Measurements from ENCODE around the gene TMEM209.
"Not testable (repeated sequence)": the region's sequence is repeated elsewhere in the genome, so short reads cannot be mapped to it uniquely, and the experiment has no call there.

TMEM209 gene

DNA sequence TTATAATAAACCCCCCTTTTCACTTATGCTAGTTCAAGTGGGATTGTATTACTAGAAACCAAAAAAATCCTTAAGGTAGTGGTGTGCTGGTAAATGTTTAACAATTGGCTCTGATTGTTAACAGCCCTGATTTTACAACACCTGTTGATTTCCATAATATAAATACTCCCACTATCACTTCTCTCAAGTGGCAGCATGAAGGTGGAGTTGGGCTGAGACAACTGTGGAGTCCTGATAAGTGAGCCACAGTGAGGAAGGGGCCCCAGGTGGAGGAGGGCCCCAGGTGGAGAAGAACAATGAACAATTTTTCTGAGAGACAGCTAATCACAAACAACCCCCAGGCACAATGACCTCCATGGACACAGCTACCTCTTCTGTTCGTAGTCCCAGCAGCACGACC, 28.9 kb upstream of the TMEM209 start:
- H3K4me3 ChIP-seq (ENCODE audit: low read depth, low read length) = no peak overlapping the region
- TF ChIP-seq, protein P1, sequence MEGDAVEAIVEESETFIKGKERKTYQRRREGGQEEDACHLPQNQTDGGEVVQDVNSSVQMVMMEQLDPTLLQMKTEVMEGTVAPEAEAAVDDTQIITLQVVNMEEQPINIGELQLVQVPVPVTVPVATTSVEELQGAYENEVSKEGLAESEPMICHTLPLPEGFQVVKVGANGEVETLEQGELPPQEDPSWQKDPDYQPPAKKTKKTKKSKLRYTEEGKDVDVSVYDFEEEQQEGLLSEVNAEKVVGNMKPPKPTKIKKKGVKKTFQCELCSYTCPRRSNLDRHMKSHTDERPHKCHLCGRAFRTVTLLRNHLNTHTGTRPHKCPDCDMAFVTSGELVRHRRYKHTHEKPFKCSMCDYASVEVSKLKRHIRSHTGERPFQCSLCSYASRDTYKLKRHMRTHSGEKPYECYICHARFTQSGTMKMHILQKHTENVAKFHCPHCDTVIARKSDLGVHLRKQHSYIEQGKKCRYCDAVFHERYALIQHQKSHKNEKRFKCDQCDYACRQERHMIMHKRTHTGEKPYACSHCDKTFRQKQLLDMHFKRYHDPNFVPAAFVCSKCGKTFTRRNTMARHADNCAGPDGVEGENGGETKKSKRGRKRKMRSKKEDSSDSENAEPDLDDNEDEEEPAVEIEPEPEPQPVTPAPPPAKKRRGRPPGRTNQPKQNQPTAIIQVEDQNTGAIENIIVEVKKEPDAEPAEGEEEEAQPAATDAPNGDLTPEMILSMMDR (IDR thresholded peaks at IDR 0.05; ENCODE audit: control insufficient read depth, extremely low read depth, insufficient read depth) = no peak
- DNase-seq (ENCODE audit: low read depth) = no peak

DNA sequence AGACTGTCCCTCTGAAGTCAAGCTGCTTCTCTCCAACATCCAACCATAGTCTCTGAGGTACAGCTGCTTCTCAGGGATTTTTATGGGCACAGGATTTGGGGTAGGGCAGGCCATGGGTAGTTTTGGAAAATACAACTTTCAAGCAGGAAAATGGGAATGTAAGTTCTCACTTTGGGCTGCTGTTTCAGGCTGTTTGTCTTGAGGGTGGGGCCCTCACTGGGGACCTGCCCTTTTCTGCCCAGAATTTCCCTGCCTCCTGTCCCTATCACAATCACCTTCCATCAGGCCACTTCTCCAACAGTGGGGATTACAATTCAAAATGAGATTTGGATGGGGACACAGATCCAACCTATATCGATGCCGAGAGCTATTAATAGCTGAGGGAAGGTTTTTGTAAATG, 27.0 kb upstream of the TMEM209 start:
- TF ChIP-seq, protein P1 (IDR thresholded peaks at IDR 0.05; ENCODE audit: control insufficient read depth, extremely low read depth, insufficient read depth) = no peak
- no peak overlapping the region for H3K4me3 ChIP-seq (ENCODE audit: low read depth, low read length)
- DNase-seq (ENCODE audit: low read depth) = no peak

DNA sequence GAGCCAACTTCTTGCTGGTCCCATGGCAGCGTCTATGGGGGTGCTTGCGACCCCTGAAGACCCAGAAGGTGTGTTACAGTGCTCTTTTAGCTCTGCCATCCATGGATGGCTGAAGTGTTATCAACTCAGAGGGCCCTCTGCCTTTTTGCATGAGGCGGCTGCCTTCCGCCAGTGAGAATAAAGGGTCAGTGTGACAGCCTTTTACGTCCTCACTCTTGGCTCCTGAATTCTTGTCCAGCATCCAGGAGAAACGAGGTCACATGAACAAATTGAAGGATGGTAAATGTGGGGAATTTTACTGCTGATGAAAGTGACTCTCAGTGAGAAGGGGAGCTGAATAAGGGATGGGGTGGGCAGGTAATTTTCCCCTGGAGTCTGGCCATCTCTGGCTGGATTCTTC, 26.6 kb upstream of the TMEM209 start:
- no peak for DNase-seq (ENCODE audit: low read depth)
- TF ChIP-seq, protein P1 (IDR thresholded peaks at IDR 0.05; ENCODE audit: control insufficient read depth, extremely low read depth, insufficient read depth) = no peak
- H3K4me3 ChIP-seq (ENCODE audit: low read depth, low read length) = no peak overlapping the region

DNA sequence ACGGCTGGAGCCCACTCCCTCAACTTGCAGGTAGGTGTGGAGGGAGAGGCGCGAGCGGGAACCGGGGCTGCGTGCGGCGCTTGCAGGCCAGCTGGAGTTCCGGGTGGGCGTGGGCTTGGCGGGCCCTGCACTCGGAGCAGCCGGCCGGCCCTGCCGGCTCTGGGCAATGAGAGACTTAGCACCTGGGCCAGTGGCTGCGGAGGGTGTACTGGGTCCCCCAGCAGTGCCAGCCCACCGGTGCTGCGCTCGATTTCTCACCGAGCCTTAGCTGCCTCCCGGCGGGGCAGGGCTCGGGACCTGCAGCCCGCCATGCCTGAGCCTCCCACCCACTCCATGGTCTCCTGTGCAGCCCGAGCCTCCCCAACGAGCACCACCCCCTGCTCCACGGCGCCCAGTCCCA, 24.8 kb upstream of the TMEM209 start:
- DNase-seq (ENCODE audit: low read depth); H3K4me3 ChIP-seq (ENCODE audit: low read depth, low read length): not testable (repeated sequence)

DNA sequence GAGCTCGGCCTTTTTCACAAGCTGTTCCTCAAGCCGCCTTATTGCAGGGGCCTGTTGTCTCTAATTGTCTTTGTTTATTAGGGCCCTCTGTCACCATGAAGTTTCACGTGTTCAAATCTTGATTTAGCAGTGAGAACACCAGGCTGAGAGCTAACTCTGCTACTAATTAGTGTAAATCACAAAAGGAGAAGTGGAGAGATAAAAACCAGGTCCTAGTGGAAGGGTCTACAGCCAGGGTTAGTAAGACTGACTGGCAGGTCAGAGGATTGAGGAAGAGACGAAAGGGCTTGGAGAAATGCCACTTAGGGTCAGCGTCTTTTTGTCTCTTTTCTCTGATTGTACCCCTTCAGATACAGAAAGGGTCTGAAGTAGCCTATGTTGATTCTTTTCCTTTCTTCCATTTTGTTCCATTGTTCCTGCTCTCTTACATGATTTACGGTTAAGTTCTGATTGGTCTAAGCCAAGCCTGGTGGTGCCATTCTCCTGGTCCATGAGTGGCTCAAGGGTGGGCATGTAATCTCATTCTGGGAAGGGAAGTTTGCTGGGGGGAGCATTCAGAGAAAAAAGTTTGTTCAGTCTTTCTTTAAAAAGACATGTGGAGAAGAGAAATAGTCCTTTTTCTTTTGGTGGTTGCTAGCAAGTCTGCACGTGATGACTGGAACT, 23.8 kb upstream of the TMEM209 start:
- DNase-seq (ENCODE audit: low read depth) = no peak
- no peak overlapping the region for H3K4me3 ChIP-seq (ENCODE audit: low read depth, low read length)
- TF ChIP-seq, protein P1 (IDR thresholded peaks at IDR 0.05; ENCODE audit: control insufficient read depth, extremely low read depth, insufficient read depth) = no peak

DNA sequence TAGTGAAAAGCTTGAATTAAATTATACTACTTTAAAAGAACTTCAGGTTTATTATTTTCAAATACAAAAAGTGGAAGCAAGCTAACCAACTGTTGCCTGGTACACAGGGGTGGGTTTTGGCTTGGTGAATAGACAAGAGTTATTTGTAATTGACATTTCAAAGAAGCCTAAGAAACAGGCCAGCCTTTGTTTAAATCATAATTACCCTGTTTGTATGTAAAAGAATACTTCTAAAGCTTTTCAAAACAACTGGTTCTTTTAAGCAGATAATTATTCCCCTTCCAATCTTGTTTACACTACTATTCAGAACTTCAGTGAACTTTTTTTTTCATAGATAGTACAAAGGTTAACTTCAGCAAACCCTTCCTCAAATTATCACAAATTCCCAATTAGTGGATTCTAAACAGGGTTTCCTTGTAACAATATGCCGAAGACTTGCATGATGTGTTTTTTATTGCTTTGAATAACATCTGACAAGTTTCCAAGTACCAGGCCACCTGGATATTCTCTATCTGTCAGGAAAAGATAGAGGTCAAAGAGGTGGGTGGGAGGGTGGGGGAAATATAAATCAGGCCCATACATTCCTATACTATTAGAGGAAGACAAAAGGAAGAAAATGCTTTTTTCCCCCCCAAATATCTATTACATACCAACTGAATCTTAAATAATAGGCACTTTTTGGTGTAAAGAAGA, 22.8 kb upstream of the TMEM209 start:
- no peak for DNase-seq (ENCODE audit: low read depth)
- H3K4me3 ChIP-seq (ENCODE audit: low read depth, low read length) = no peak overlapping the region
- TF ChIP-seq, protein P1 (IDR thresholded peaks at IDR 0.05; ENCODE audit: control insufficient read depth, extremely low read depth, insufficient read depth) = no peak

DNA sequence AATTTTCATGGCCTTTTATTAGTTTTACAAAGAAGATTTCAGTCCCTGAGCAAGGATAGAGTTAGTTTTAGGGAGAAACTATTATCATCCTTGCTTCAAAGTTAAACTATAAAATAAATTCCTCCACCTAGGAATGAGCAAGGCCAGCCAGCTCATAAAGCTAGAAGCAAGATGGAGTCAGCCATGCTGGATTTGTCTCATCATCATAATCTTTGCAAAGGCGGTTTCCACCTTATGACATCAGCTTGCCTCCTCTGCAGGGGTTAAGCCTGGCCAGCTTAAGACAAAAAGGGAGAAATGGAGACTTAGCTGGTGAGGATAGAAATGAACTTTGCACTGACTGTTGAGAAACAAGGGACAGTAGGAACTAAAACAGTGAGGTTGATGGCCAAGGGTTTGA, 21.1 kb upstream of the TMEM209 start:
- no peak overlapping the region for H3K4me3 ChIP-seq (ENCODE audit: low read depth, low read length)
- TF ChIP-seq, protein P1 (IDR thresholded peaks at IDR 0.05; ENCODE audit: control insufficient read depth, extremely low read depth, insufficient read depth) = no peak
- no peak for DNase-seq (ENCODE audit: low read depth)

DNA sequence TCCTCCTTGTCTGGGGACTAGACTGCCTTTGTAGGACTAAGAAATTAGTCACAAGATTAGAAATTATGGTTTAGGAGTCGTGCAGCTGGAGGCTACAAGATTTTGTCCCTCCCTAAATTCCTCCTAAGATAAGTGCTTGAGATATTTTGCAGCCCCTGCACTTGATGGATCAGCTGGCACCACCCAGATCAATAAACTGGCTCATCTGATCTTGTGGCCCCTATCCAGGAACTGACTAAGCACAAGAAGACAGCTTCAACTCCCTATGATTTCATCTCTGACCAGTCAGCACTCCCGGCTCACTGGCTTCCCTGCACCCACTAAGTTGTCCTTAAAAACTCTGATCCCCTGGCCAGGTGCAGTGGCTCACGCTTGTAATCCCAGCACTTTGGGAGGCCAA, 19.7 kb upstream of the TMEM209 start:
- DNase-seq (ENCODE audit: low read depth); H3K4me3 ChIP-seq (ENCODE audit: low read depth, low read length): not testable (repeated sequence)

Data from LNCaP clone FGC (cell line).